ENCODE measurements around the gene HMGXB3.

HMGXB3 gene

GRCh38 chr5:150075806-150076205 lies 75.3 kb downstream of the HMGXB3 start:
- no peaks in the 10 kb centered on the region for H3K27me3 ChIP-seq
- H3K9me3 ChIP-seq, result no peaks in the 10 kb centered on the region
- TF ChIP-seq CTCF (IDR thresholded peaks at IDR 0.05), result no peak
- no peak overlapping the region for H3K4me3 ChIP-seq (ENCODE audit: low read depth in 1 of 2, low read length in 1 of 2)
- no peak overlapping the region for H3K27ac ChIP-seq
- H3K4me1 ChIP-seq (ENCODE audit: control insufficient read depth in 1 of 2, insufficient read depth in 1 of 2, low read depth in 1 of 2, low read length in 1 of 2), result no peaks in the 10 kb centered on the region
- peaks cover 98% of the 10 kb centered on the region for H3K36me3 ChIP-seq

- H3K27ac ChIP-seq, result no peak overlapping the region
- H3K36me3 ChIP-seq, result peaks cover 94% of the 10 kb centered on the region
- H3K9me3 ChIP-seq, result no peaks in the 10 kb centered on the region
- no peak overlapping the region for H3K4me3 ChIP-seq (ENCODE audit: low read depth in 1 of 2, low read length in 1 of 2)
- H3K27me3 ChIP-seq, result no peaks in the 10 kb centered on the region
- peaks cover 6% of the 10 kb centered on the region in 2 experiments for H3K4me1 ChIP-seq (ENCODE audit: control insufficient read depth in 1 of 2, insufficient read depth in 1 of 2, low read depth in 1 of 2, low read length in 1 of 2)
- no peak for TF ChIP-seq CTCF (IDR thresholded peaks at IDR 0.05)
Measured at GRCh38 chr5:150077060-150077459, 76.5 kb downstream of the HMGXB3 start.

GRCh38 chr5:150077996-150078801 lies 77.7 kb downstream of the HMGXB3 start:
- Histone ChIP-seq H3K4me3 (ENCODE audit: low read depth in 1 of 2, low read length in 1 of 2) (no peak overlapping the region), H3K36me3 (peaks cover 83% of the 10 kb centered on the region), H3K4me1 (ENCODE audit: control insufficient read depth in 1 of 2, insufficient read depth in 1 of 2, low read depth in 1 of 2, low read length in 1 of 2) (peaks cover 18% of the 10 kb centered on the region in 2 experiments), H3K27ac (no peak overlapping the region), H3K27me3 (no peaks in the 10 kb centered on the region), H3K9me3 (no peaks in the 10 kb centered on the region)
- no peak for TF ChIP-seq CTCF (IDR thresholded peaks at IDR 0.05)

GRCh38 chr5:150078802-150079689 lies 78.5 kb downstream of the HMGXB3 start:
- Histone ChIP-seq H3K4me3 (ENCODE audit: low read depth in 1 of 2, low read length in 1 of 2) (no peak overlapping the region), H3K27me3 (no peaks in the 10 kb centered on the region), H3K9me3 (no peaks in the 10 kb centered on the region), H3K27ac (no peak overlapping the region), H3K36me3 (peaks cover 74% of the 10 kb centered on the region), H3K4me1 (ENCODE audit: control insufficient read depth in 1 of 2, insufficient read depth in 1 of 2, low read depth in 1 of 2, low read length in 1 of 2) (peaks cover 25 to 26% of the 10 kb centered on the region in 2 experiments)
- TF ChIP-seq CTCF (IDR thresholded peaks at IDR 0.05), result no peak

- Histone ChIP-seq H3K27me3 (no peaks in the 10 kb centered on the region), H3K4me1 (ENCODE audit: control insufficient read depth in 1 of 2, insufficient read depth in 1 of 2, low read depth in 1 of 2, low read length in 1 of 2) (peaks cover 29 to 33% of the 10 kb centered on the region in 2 experiments), H3K4me3 (ENCODE audit: low read depth in 1 of 2, low read length in 1 of 2) (no peak overlapping the region), H3K27ac (no peak overlapping the region), H3K9me3 (no peaks in the 10 kb centered on the region), H3K36me3 (peaks cover 66% of the 10 kb centered on the region)
- no peak for TF ChIP-seq CTCF (IDR thresholded peaks at IDR 0.05)
Measured at GRCh38 chr5:150079909-150080461, 79.4 kb downstream of the HMGXB3 start.
